OCI-LY1 (cell line): Measurements from ENCODE around the gene MLLT1.

Source experiments
- H2AFZ ChIP-seq: fragments of 200-600 bp; sonication (generic), shearing (Covaris generic); 2 replicates; pipeline ENCODE4 v1.6.0; 2014; ENCODE audit warnings: antibody characterized with exemption, mild to moderate bottlenecking, low read length
- H3F3A ChIP-seq: fragments of 200-600 bp; sonication (generic), shearing (Covaris generic); 2 replicates; pipeline ENCODE4 v1.6.0; 2014; ENCODE audit warnings: mild to moderate bottlenecking, antibody characterized with exemption, low read length, moderate library complexity; ENCODE audit not compliant: insufficient read depth
- H3K27ac ChIP-seq: fragments of 200-600 bp; sonication (generic); 2 replicates; pipeline ENCODE4 v1.5.1; 2014; ENCODE audit warnings: low read length, mixed run types, mild to moderate bottlenecking, low read depth; ENCODE audit not compliant: poor library complexity, severe bottlenecking
- H3K27me3 ChIP-seq: fragments of 200-600 bp; sonication (generic); 2 replicates; pipeline ENCODE4 v1.6.0; 2014; ENCODE audit warnings: antibody characterized with exemption, mild to moderate bottlenecking, low read length, moderate library complexity; ENCODE audit not compliant: insufficient read depth
- H3K36me3 ChIP-seq: fragments of 200-600 bp; sonication (generic); 2 replicates; pipeline ENCODE4 v1.6.1; 2014; ENCODE audit warnings: mild to moderate bottlenecking, antibody characterized with exemption, low read length, moderate library complexity, mixed read lengths; ENCODE audit not compliant: insufficient read depth
- H3K4me1 ChIP-seq: fragments of 200-600 bp; sonication (generic); 2 replicates; pipeline ENCODE4 v1.5.1; 2014; ENCODE audit warnings: mild to moderate bottlenecking, low read length, moderate library complexity; ENCODE audit not compliant: insufficient read depth, severe bottlenecking
- H3K4me2 ChIP-seq: fragments of 200-600 bp; sonication (generic), shearing (Covaris generic); 2 replicates; pipeline ENCODE4 v1.6.1; 2014; ENCODE audit warnings: low read length
- H3K4me3 ChIP-seq: fragments of 200-600 bp; sonication (generic); 2 replicates; pipeline ENCODE4 v1.5.1; 2014; ENCODE audit warnings: low read length, low read depth, mild to moderate bottlenecking, mixed read lengths; ENCODE audit not compliant: poor library complexity, severe bottlenecking
- H3K79me2 ChIP-seq: fragments of 200-600 bp; shearing (Covaris generic); 2 replicates; pipeline ENCODE4 v1.6.1; 2016; ENCODE audit warnings: mixed run types, low read length, mixed read lengths; ENCODE audit not compliant: insufficient read depth
- H3K9ac ChIP-seq: fragments of 200-600 bp; sonication (generic), shearing (Covaris generic); 2 replicates; pipeline ENCODE4 v1.6.1; 2014; ENCODE audit warnings: mild to moderate bottlenecking, low read length, mixed read lengths
- H3K9me2 ChIP-seq: fragments of 200-600 bp; sonication (generic), shearing (Covaris generic); 2 replicates; pipeline ENCODE4 v1.6.1; 2014; ENCODE audit warnings: low read depth, mild to moderate bottlenecking, low read length, mixed read lengths
- H3K9me3 ChIP-seq: fragments of 200-600 bp; shearing (Covaris generic); 2 replicates; pipeline ENCODE4 v1.6.1; 2014; ENCODE audit warnings: low read length, mixed read lengths
- H4K20me1 ChIP-seq: fragments of 200-600 bp; sonication (generic), shearing (Covaris generic); 2 replicates; pipeline ENCODE4 v1.6.0; 2016; ENCODE audit warnings: mild to moderate bottlenecking, low read length; ENCODE audit not compliant: insufficient read depth
- CTCF ChIP-seq: fragments of 200-600 bp; sonication (generic), shearing (Covaris generic); IDR thresholded peaks from 2 replicates; pipeline ENCODE4 v1.5.1; 2017; ENCODE audit warnings: mild to moderate bottlenecking, antibody characterized with exemption, low read length, moderate library complexity, mixed read lengths
- EZH2 ChIP-seq: fragments of 200-600 bp; sonication (generic), shearing (Covaris generic); IDR thresholded peaks from 2 replicates; pipeline ENCODE4 v1.8.0; 2017; ENCODE audit warnings: borderline replicate concordance, mixed run types, mild to moderate bottlenecking, antibody characterized with exemption, low read length, moderate library complexity, mixed read lengths

Gene MLLT1

GRCh38 chr19:6229951-6230712 lies 49.6 kb downstream of the MLLT1 start:
- no peaks in the 10 kb centered on the region for H3K79me2 ChIP-seq
- H3K27me3 ChIP-seq, result no peaks in the 10 kb centered on the region
- H3F3A ChIP-seq, result no peaks in the 10 kb centered on the region
- no peaks in the 10 kb centered on the region for H3K9me2 ChIP-seq
- H3K4me3 ChIP-seq, result no peak overlapping the region
- H4K20me1 ChIP-seq, result no peaks in the 10 kb centered on the region
- H2AFZ ChIP-seq, result no peak overlapping the region
- no peak overlapping the region for H3K27ac ChIP-seq
- no peak overlapping the region for H3K4me2 ChIP-seq
- no peaks in the 10 kb centered on the region for H3K4me1 ChIP-seq
- H3K9ac ChIP-seq, result no peak overlapping the region
- TF ChIP-seq EZH2 (no peak), CTCF (no peak)
- peaks cover 38% of the 10 kb centered on the region for H3K36me3 ChIP-seq
- H3K9me3 ChIP-seq, result no peaks in the 10 kb centered on the region

- Histone ChIP-seq H3K4me1 (no peaks in the 10 kb centered on the region), H3K79me2 (no peaks in the 10 kb centered on the region), H3K4me3 (no peak overlapping the region), H3K9me3 (no peaks in the 10 kb centered on the region), H3F3A (no peaks in the 10 kb centered on the region), H3K27ac (no peak overlapping the region), H3K36me3 (peaks cover 38% of the 10 kb centered on the region), H3K4me2 (no peak overlapping the region), H3K9me2 (no peaks in the 10 kb centered on the region), H4K20me1 (no peaks in the 10 kb centered on the region), H3K27me3 (no peaks in the 10 kb centered on the region), H2AFZ (no peak overlapping the region), H3K9ac (no peak overlapping the region)
- no peak for TF ChIP-seq EZH2
- no peak for TF ChIP-seq CTCF
Measured at GRCh38 chr19:6229216-6229913, 50.4 kb downstream of the MLLT1 start.

- H4K20me1 ChIP-seq, result no peaks in the 10 kb centered on the region
- H3K79me2 ChIP-seq, result no peaks in the 10 kb centered on the region
Measured at GRCh38 chr19:6228551-6229215, 51.1 kb downstream of the MLLT1 start.

More at GRCh38 chr19:6228551-6229215, 51.1 kb downstream of the MLLT1 start:
- H3K36me3 ChIP-seq, result peaks cover 38% of the 10 kb centered on the region
- no peak overlapping the region for H3K9ac ChIP-seq
- H3K9me2 ChIP-seq, result no peaks in the 10 kb centered on the region
- H3K27me3 ChIP-seq, result no peaks in the 10 kb centered on the region
- H3K4me3 ChIP-seq, result no peak overlapping the region
- no peak overlapping the region for H3K4me2 ChIP-seq
- TF ChIP-seq CTCF (no peak), EZH2 (no peak)
- H3F3A ChIP-seq, result no peaks in the 10 kb centered on the region
- no peak overlapping the region for H2AFZ ChIP-seq
- no peak overlapping the region for H3K27ac ChIP-seq
- H3K9me3 ChIP-seq, result no peaks in the 10 kb centered on the region
- no peaks in the 10 kb centered on the region for H3K4me1 ChIP-seq
